T-helper 1 cell treated with Interleukin-12 subunit alpha and Interleukin-12 subunit beta and Interleukin-4 antibody, amounts not matched to agents 30 ng/mL and 1 ng/mL, for 36 hours (primary cell): Measurements from ENCODE around the gene F12. TPM values are rescaled to one million over a fixed set of nuclear protein-coding genes. Genes with fewer than 3 reads are reported as not detected.

Source experiments
- intact Hi-C: fragments of 100-400 bp; cut with micrococcal nuclease; formaldehyde crosslinking; loops from one replicate; pipeline ENCODE4 v1.15.1; 2024
- total RNA-seq: library from RNA; stranded (reverse); gene quantifications from 2 replicates; pipeline ENCODE4 v1.2.3, GENCODE V29; 2022

Gene F12
- 0.22 TPM in 1 of 2 replicates, not detected in the other for total RNA-seq

- intact Hi-C loops, result no loop called here
These were observed at the start of gene F12 for GRCh38 chr5:177409043-177409801. Gene F12, minus strand, starts transcription at chr5:177409564. Its CDS starts 37 bp downstream, at chr5:177409527.

- intact Hi-C loops, result loop anchor here (5.0 kb wide), 1 partner anchor 327 kb away; the partner anchor contains the start of gene NSD1
These were observed 49.6 kb upstream of the F12 start for GRCh38 chr5:177458912-177459350.

- intact Hi-C loops, result loop anchor here (2.0 to 5.0 kb wide), 2 partner anchors 97 to 326 kb away; partner anchors contain the start of genes FAM193B and NSD1
These were observed 48.7 kb upstream of the F12 start for GRCh38 chr5:177457852-177458681.

DNA sequence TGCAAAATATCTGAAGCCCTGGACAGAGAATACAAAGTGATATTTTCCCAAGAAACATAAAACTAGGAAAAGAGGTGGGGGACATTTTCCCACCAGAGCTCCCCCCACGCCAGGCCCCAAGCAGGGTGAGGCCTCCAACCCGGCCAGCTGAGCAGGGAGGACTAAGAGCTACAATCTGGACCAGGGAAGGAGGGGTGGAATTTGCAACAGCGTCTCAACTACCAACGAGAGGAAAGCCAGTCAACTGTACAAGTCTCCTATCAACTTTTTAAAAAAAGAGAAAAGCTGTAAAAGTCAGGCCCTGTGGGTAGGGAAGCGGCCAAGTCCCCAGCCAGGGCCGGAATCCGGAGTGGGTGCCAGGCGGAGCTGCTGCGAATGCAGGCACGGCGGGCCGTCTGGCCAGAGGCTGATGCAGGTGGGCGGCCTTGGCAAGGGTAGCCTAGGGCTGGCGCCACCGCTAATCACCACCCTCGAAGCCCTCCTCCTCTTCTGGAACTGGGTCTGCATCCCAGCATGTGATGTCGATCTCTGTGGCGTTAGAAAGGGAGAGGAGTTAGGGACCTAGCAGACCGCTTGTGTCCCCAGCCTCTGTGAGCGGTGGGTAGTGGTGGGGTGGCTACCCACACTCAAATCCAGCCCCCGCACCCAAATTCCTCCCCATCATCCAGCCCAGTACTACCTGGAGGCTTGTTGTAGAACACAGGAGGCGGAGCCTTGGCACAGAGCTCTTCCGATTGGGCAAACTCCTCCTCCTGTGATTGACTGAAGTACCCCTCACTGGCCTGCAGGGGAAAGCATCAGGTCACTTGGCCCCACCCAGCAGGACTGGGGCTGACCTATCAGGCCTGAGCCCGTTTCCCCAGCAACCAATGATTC is 47.9 kb upstream of the F12 start:
- intact Hi-C loops, result loop anchor here (1.0 to 5.0 kb wide), 7 partner anchors 40 to 343 kb away; partner anchors contain the start of genes FAM193B, NSD1 and PDLIM7

- intact Hi-C loops, result loop anchor here (1.0 to 5.0 kb wide), 7 partner anchors 41 to 342 kb away; partner anchors contain the start of genes FAM193B, NSD1 and PDLIM7
These were observed 47.2 kb upstream of the F12 start for GRCh38 chr5:177456591-177456964.

DNA sequence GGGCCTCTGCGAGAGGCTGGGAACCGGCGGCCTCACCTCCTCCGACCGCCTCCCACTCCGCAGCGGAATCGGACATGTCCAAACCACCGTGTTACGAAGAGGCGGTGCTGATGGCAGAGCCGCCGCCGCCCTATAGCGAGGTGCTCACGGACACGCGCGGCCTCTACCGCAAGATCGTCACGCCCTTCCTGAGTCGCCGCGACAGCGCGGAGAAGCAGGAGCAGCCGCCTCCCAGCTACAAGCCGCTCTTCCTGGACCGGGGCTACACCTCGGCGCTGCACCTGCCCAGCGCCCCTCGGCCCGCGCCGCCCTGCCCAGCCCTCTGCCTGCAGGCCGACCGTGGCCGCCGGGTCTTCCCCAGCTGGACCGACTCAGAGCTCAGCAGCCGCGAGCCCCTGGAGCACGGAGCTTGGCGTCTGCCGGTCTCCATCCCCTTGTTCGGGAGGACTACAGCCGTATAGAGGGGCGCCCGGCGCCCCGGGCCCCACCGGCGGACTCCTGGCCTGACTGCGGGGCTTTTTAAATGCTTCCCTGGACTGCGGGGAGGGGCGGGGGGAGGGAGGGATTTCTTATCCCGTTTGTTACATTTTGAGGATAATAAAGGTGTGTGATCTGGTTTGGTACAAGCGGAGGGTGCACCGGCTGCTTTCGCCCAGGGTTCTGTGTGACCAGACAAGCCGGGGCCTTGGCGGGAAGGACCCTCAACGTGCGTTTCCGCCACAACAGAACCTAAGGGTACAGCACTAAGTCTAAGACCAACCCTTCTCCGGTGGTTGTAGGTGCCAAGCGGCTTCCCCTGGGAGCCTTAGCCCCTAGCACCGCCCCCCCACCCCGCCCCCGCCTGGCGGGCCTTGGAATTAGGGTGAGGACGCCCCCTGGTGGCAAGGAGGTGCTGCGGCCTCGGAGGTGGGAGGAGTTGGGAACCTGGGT is 46.6 kb upstream of the F12 start:
- intact Hi-C loops, result loop anchor here (1.0 to 5.0 kb wide), 8 partner anchors 41 to 342 kb away; partner anchors contain the start of genes FAM193B, NSD1 and PDLIM7

GRCh38 chr5:177455036-177455660 is 45.8 kb upstream of the F12 start:
- intact Hi-C loops, result loop anchor here (1.0 to 5.0 kb wide), 2 partner anchors 143 to 323 kb away; partner anchors contain the start of gene NSD1

- intact Hi-C loops, result loop anchor here (1.0 to 5.0 kb wide), 4 partner anchors 8 to 322 kb away; partner anchors contain the start of genes GRK6, NSD1 and PRR7
These were observed 45.2 kb upstream of the F12 start for GRCh38 chr5:177454397-177455035.

DNA sequence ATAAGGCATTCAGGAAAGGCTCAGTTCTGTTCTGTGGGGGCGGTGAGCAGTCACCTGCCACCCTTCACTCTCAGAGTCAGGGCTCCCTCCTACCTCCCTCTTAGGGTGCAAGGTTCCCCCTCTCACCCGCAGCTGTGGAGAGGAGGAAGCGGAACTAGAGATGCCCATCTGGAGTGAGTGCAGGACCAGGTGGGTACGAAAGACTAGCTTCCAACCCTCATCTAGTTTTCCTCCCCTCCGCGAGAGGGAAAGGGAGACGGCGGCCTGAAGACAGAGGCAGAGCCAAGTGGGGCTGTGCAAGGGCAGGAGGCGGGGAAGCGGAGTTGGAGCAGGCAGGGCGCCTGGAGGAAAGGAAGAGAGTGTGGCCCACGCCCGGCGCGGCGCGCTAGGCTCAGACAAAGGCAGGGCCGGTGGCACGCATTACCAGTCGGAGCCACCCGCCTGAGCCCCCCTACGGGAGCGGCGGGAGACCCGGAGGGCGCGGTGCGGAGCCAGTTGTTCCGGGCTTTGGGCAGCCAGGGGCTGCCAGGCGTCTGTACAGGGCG is 44.6 kb upstream of the F12 start:
- intact Hi-C loops, result loop anchor here (1.0 kb wide), 2 partner anchors 8 to 28 kb away; partner anchors contain the start of genes GRK6 and PRR7

DNA sequence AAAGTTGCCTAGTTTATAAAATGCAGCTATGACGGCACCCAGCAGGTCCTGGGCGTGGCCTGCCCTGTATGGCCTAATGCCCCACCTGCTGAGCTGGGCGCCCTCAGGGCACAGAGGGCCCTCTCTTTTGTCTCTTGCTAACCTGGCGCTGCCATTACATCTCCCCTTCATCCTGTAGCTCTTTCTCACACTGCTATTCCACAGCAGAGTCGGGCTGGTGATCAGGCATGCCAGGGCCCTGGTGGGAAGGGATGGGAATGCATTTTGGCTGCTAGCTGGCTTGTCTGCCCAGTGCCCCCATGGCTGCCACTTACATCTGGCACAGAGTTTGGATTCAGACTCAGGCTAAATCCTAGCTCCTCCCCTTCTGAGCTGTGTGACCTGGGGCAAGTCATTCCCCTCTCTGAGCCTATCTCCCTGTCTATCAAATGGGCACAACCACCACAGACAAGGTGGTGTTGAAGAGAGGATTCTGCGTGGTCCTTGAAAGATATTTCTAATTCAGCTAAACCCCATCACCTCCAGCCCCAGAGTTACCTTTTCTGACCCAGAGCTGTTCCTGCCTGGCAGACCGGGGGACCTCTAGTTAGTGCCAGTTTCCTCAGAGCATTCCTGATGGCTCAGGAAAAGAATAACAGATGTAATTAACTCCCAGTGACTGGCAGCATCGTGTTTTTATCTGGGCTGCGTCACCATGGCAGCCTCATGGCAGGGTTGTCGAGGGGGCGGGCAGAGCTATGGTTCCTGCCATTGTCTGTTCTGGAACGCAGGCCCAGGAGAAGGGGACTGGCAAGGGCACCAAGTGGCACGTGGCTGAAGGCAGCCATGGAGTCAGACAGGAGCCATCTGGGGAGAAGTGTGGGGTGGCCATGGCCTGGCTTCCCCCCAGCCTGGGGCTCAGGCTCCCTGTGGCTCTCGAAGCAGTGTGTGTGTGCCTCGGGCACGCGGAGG is 43.6 kb upstream of the F12 start:
- intact Hi-C loops, result no loop called here

DNA sequence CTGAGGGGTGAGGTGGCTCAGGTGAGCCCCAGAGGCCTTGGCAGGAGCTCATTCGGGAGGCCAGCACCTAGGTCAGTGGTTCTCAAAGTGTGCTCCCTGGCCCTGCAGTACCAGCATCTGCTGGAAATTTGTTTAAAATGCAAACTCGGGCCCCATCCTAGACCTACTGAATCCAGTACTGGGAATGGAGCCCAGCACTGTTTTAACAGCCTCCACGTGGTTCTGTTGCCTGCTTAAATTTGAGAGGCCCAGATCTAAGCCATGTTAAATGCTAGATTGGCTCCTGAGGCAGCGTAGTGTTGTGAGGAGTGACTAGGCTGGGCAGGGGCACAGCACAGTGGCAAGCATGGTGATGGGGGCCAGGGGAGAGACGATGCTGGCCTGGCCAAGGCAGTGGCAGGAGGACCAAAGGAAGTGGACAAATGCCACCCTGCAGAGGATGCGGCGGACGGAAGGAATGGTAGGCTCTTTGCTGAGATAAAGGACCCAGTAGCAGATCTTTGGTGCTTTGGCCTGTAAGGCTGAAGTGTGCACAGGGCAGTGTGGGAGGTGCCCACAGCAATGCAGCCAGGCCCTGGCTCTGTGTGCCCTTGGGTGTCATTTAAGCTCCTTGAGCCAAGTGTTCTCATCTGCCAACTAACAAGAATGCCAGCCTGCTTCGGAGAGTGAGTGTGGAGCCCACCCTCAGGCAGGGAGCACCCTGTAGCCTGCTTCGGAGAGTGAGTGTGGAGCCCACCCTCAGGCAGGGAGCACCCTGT is 41.5 kb upstream of the F12 start:
- intact Hi-C loops, result no loop called here

- intact Hi-C loops, result no loop called here
These were observed 40.0 kb upstream of the F12 start for GRCh38 chr5:177449140-177450061.

GRCh38 chr5:177448244-177448950 is 39.0 kb upstream of the F12 start:
- intact Hi-C loops, result no loop called here

GRCh38 chr5:177447611-177448243 is 38.4 kb upstream of the F12 start:
- intact Hi-C loops, result no loop called here
